K562 (cell line): ENCODE data around the gene MDM1. TPM values are rescaled to one million over a fixed set of nuclear protein-coding genes. Genes with fewer than 3 reads are reported as not detected.
A peak's percentile ranks its signal among the peaks of the same experiment; 100 is the strongest.

Experiments used
- ATAC-seq: fragments of 200-7000 bp; cut with Tn5 transposase; 3 replicates; pipeline ENCODE4 v1.9.1; 2020; ENCODE audit warnings: moderate library complexity
- BruUV-seq: library from RNA; stranded (reverse); fragments of 400-500 nt; replicated peaks from 2 replicates; lab custom pipeline; 2021; lab: Mats Ljungman, UMichigan
- CTCF ChIA-PET: fragments of 300-600 bp; formaldehyde crosslinking; extraction: SDS; loops from one replicate; lab custom pipeline; 2021; ENCODE audit warnings: low intra/inter-chr PET ratio; lab: Yijun Ruan, JAX
- POLR2A ChIA-PET: fragments of 300-600, 350-650 bp; sonication (Branson Sonifier 250); formaldehyde crosslinking; extraction: SDS; loops from one replicate; lab custom pipeline; 2021; ENCODE audit warnings: antibody characterized with exemption, inconsistent platforms; lab: Yijun Ruan, JAX
- DNase-seq, 4 experiments: peaks; one replicate each; pipeline versions ENCODE4 v3.0.0 to v3.0.0-alpha.2; 2011 to 2018; ENCODE audit warnings: low spot score in 3 of 4, mixed read lengths in 3 of 4; ENCODE audit errors: extremely low read depth in 1 of 4
- FAIRE-seq: peaks from 2 replicates; lab custom pipeline; 2011; peaks lifted over from hg19 to GRCh38; lab: Jason Lieb, UNC
- H2AFZ ChIP-seq: 2 replicates; pipeline ENCODE4 v1.6.0; 2011; ENCODE audit warnings: low read depth, low read length, control low read depth, inconsistent platforms
- H3K27ac ChIP-seq: fragments of 200-600 bp; 3 replicates; pipeline ENCODE4 v1.8.0; 2011; ENCODE audit warnings: low read depth, mild to moderate bottlenecking, control low read depth, inconsistent platforms, low read length, moderate library complexity, mixed read lengths; ENCODE audit errors: extremely low read depth
- H3K27me3 ChIP-seq, 2 experiments: fragments of 300-600 bp in 1 of 2; 2 replicates in 1 of 2; 3 replicates in 1 of 2; pipeline versions ENCODE4 v1.6.0 to v1.8.0; 2011; ENCODE audit warnings: inconsistent platforms in 2 of 2, low read length in 2 of 2, mild to moderate bottlenecking in 1 of 2, mixed read lengths in 1 of 2, moderate library complexity in 1 of 2; ENCODE audit not compliant: control insufficient read depth in 2 of 2, insufficient read depth in 2 of 2
- H3K36me3 ChIP-seq: fragments of 300-600 bp; 3 replicates; pipeline ENCODE4 v1.8.0; 2011; ENCODE audit warnings: mild to moderate bottlenecking, low read length, inconsistent platforms; ENCODE audit not compliant: control insufficient read depth, insufficient read depth
- H3K4me1 ChIP-seq, 2 experiments: fragments of 200-600 bp in 1 of 2; replicated peaks in 1 of 2; 2 replicates in 1 of 2; 3 replicates in 1 of 2; pipeline versions ENCODE4 v1.5.1 to v1.8.0; 2011; ENCODE audit warnings: inconsistent platforms in 2 of 2, low read length in 2 of 2, mild to moderate bottlenecking in 1 of 2, mixed read lengths in 1 of 2, moderate library complexity in 1 of 2; ENCODE audit not compliant: control insufficient read depth in 2 of 2, insufficient read depth in 2 of 2
- H3K4me2 ChIP-seq: 2 replicates; pipeline ENCODE4 v1.6.1; 2011; ENCODE audit warnings: low read length, control low read depth, inconsistent platforms, mixed read lengths; ENCODE audit not compliant: insufficient read depth
- H3K4me3 ChIP-seq: fragments of 200-600 bp; sonication (generic), shearing (Covaris generic); 2 replicates; pipeline ENCODE4 v1.5.1; 2016; ENCODE audit warnings: control low read depth, inconsistent platforms
- H3K79me2 ChIP-seq: fragments of 200-600 bp; 3 replicates; pipeline ENCODE4 v1.8.0; 2011; ENCODE audit warnings: low read length, inconsistent platforms; ENCODE audit not compliant: control insufficient read depth, insufficient read depth
- H3K9ac ChIP-seq, 2 experiments: 2 replicates each; pipeline versions ENCODE4 v1.6.0 to v1.6.1; 2011; ENCODE audit warnings: low read depth in 2 of 2, low read length in 2 of 2, control low read depth in 1 of 2, inconsistent platforms in 1 of 2, mild to moderate bottlenecking in 1 of 2, mixed read lengths in 1 of 2; ENCODE audit not compliant: insufficient read depth in 1 of 2
- H3K9me1 ChIP-seq: one replicate; pipeline ENCODE4 v1.6.0; 2011; ENCODE audit warnings: inconsistent platforms, mild to moderate bottlenecking, low read length, moderate library complexity; ENCODE audit not compliant: control insufficient read depth, insufficient read depth
- H3K9me3 ChIP-seq: replicated peaks from 2 replicates; pipeline ENCODE4 v1.5.1; 2011; ENCODE audit warnings: low read depth, low read length, inconsistent platforms; ENCODE audit not compliant: control insufficient read depth, insufficient read depth
- H4K20me1 ChIP-seq: replicated peaks from 2 replicates; pipeline ENCODE4 v1.6.1; 2011; ENCODE audit warnings: low read length, inconsistent platforms, mixed read lengths; ENCODE audit not compliant: control insufficient read depth, insufficient read depth
- CBX8 ChIP-seq: fragments of 200-600 bp; sonication (generic); IDR thresholded peaks from 2 replicates; pipeline ENCODE4 v1.6.1; 2012; ENCODE audit warnings: borderline replicate concordance, mixed run types, low read depth, mild to moderate bottlenecking, moderate library complexity, mixed read lengths, low read length, control low read depth, inconsistent platforms; ENCODE audit not compliant: poor library complexity, severe bottlenecking; ENCODE audit errors: extremely low read depth
- MED1 ChIP-seq: sonication (generic); formaldehyde crosslinking; IDR thresholded peaks from 2 replicates; pipeline ENCODE4 v1.8.1; 2023; ENCODE audit warnings: missing genetic modification reagents, borderline replicate concordance
- MTA1 ChIP-seq: fragments of 450-650 bp; IDR thresholded peaks from 2 replicates; pipeline ENCODE4 v1.6.1; 2017; ENCODE audit warnings: borderline replicate concordance
- OTX1 ChIP-seq: fragments of 450-650 bp; formaldehyde crosslinking; IDR thresholded peaks from 2 replicates; pipeline ENCODE4 v1.4.0; 2022; ENCODE audit warnings: mild to moderate bottlenecking
- RBM34 ChIP-seq: fragments of 200-400 bp; formaldehyde crosslinking; IDR thresholded peaks from 2 replicates; pipeline ENCODE4 v1.6.1; 2018; ENCODE audit warnings: low read length, borderline replicate concordance; ENCODE audit not compliant: insufficient read depth
- RBM39 ChIP-seq: fragments of 200-400 bp; formaldehyde crosslinking; optimal IDR thresholded peaks from 2 replicates; pipeline ENCODE3; 2018; ENCODE audit warnings: low read depth, low read length
- RFX5 ChIP-seq: IDR thresholded peaks from 2 replicates; pipeline ENCODE4 v1.6.1; 2011; ENCODE audit warnings: low read depth, mild to moderate bottlenecking, improper control_type of control experiment, low read length
- RFX7 ChIP-seq: fragments of 250-450 bp; sonication (Bioruptor Pico); IDR thresholded peaks from 2 replicates; pipeline ENCODE4 v1.5.1; 2021; ENCODE audit warnings: mild to moderate bottlenecking
- RNF2 ChIP-seq: sonication (generic); IDR thresholded peaks from 2 replicates; pipeline ENCODE4 v1.6.1; 2016
- SAFB ChIP-seq: fragments of 200-400 bp; formaldehyde crosslinking; IDR thresholded peaks from 2 replicates; pipeline ENCODE4 v1.6.1; 2017; ENCODE audit warnings: low read depth, low read length, borderline replicate concordance
- TFAM ChIP-seq: fragments of 250-450 bp; sonication (Bioruptor Pico); conservative IDR thresholded peaks from 2 replicates; pipeline ENCODE4 v1.5.0; 2021; ENCODE audit warnings: mild to moderate bottlenecking, moderate library complexity
- ZNF436 ChIP-seq: fragments of 250-450, 450-650 bp; sonication (Bioruptor Pico); formaldehyde crosslinking; IDR thresholded peaks from 2 replicates; pipeline ENCODE4 v1.7.0; 2020; ENCODE audit warnings: mild to moderate bottlenecking
- WGBS: fragments of 100-300 bp; shearing (Covaris generic); methylation state at CpG from one replicate; pipeline ENCODE4 v1.1.6; 2016; ENCODE audit warnings: low coverage, mixed read lengths; ENCODE audit not compliant: insufficient coverage; ENCODE audit errors: missing lambda C conversion rate; 5-methylcytosine and 5-hydroxymethylcytosine counted together
- in situ Hi-C: fragments of 300-500 bp; cut with MboI; formaldehyde crosslinking; loops from 4 replicates; pipeline ENCODE4 v1.15.0; 2018; ENCODE audit warnings: inconsistent platforms, mixed read lengths
- intact Hi-C: fragments of 100-400 bp; cut with micrococcal nuclease; formaldehyde crosslinking; loops from 2 replicates; pipeline ENCODE4 v1.14.2; 2022
- polyA plus RNA-seq, 8 experiments: library from polyadenylated mRNA; depleted of rRNA in 4 of 8; stranded (reverse) in 5 of 8; unstranded in 3 of 8; fragments of >200 nt; fragmentation: Nextera tagmentation in 2 of 8; fragmentation: Illumina TruSeq in 1 of 8; extraction: Ambion mirVana in 2 of 8; extraction: Trizol in 1 of 8; gene quantifications; 2 replicates each; pipeline versions ENCODE4 v1.2.1 to v1.2.3, GENCODE V29; 2011 to 2014; ENCODE audit warnings: inconsistent platforms in 1 of 8, missing spikeins in 1 of 8
- total RNA-seq, 7 experiments: library from RNA; depleted of rRNA in 6 of 7; stranded (reverse); fragments of >200 nt in 6 of 7; fragmentation: Illumina TruSeq in 2 of 7; extraction: Trizol in 2 of 7; gene quantifications; 2 replicates each; pipeline versions ENCODE4 v1.2.1 to v1.2.3, GENCODE V29; 2011 to 2021; ENCODE audit warnings: low replicate concordance in 1 of 7
- TF ChIP-seq, protein P1 (sequence below): sonication (generic); formaldehyde crosslinking; IDR thresholded peaks from 2 replicates; pipeline ENCODE4 v1.9.0; 2022; ENCODE audit warnings: mild to moderate bottlenecking, missing genetic modification reagents
- TF ChIP-seq, protein P2 (sequence below): fragments of 250-450 bp; sonication (Bioruptor Pico); IDR thresholded peaks from 2 replicates; pipeline ENCODE4 v1.8.0; 2021; ENCODE audit warnings: moderate library complexity, mild to moderate bottlenecking, inconsistent platforms

The MDM1 gene
- total and polyA plus RNA-seq, 9 of the 15 experiments (the other 6 are each of a cell fraction or from before 2014, with no cell fraction given): 7.5 to 16.8 (median 13.1) TPM

DNA sequence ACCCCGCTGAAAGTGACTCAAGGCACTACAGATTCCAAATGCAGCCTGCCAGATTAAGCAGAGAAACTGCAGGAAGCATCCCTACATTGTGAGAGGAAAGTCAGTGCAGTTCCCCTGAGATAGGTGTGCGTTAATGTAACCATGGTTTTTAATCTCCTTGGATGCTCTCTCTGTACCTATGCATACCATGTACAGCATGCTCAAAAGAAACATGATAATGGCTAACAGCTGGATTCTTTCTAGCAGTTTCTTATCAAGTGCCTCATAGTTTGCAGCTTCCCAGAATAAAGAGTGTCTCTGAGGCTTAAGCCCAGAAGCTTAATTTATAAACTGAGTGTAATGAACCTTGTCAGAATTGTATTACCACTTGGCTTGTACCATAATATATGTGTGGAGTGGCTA is 17.1 kb upstream of the MDM1 start:
- TF ChIP-seq CBX8 (peak; percentile 55), TFAM (CRISPR knock-in tag) (no peak), RNF2 (no peak), RFX5 (no peak)
- peaks cover 0 to 10% of the 10 kb centered on the region in 2 experiments; a peak in 3 of 5 replicates for H3K4me1 ChIP-seq
- no peak overlapping the region for H3K27ac ChIP-seq
- no peak overlapping the region for H3K4me2 ChIP-seq
- 0% methylated on average over 2 of the region's 2 CpGs for WGBS
- FAIRE-seq: no peak
- ChIA-PET POLR2A (interaction anchor here (0.5 to 2.6 kb wide), 7 partner anchors 7 to 321 kb away, joined by 3 to 8 read pairs (median 5); no protein-coding TSS in a partner anchor), CTCF (no interaction called here)
- H3K4me3 ChIP-seq: no peak overlapping the region
- ATAC-seq: no peak
- H2AFZ ChIP-seq: no peak overlapping the region
- peaks cover 13 to 15% of the 10 kb centered on the region in 2 experiments; a peak in 4 of 5 replicates for H3K27me3 ChIP-seq
- intact Hi-C loops: no loop called here
- no peaks in the 10 kb centered on the region for H3K9me1 ChIP-seq
- no peak for DNase-seq
- H3K79me2 ChIP-seq: no peaks in the 10 kb centered on the region
- no peaks in the 10 kb centered on the region for H3K36me3 ChIP-seq
- no peaks in the 10 kb centered on the region for H3K9me3 ChIP-seq
- in situ Hi-C loops: no loop called here
- H4K20me1 ChIP-seq: no peaks in the 10 kb centered on the region
- H3K9ac ChIP-seq: no peak overlapping the region
- no TSS peak for BruUV-seq

DNA sequence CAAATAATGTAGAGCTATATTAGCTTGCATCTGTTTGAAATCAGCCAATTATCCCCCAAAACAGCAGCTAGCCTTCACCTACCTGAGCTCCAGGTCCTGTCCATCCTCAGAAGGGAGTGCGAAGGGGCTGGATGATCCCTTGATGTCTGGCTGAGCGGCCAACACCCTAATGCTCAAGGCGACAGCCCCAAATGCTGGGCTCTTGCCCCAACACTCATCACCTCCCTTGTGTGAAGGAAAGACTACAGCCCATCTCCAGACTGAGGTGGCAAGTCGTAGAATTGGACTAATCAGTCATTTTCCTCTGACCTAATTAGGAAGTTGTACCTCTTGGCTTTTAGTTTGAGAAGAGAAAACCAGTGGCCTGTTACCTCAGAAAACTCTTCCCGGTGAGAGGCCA is 16.3 kb upstream of the MDM1 start:
- no peak overlapping the region for H3K9ac ChIP-seq
- no peaks in the 10 kb centered on the region for H3K79me2 ChIP-seq
- no peak overlapping the region; the same call in 2 of the 3 replicates for H3K27ac ChIP-seq
- H3K4me1 ChIP-seq: peaks cover 0 to 10% of the 10 kb centered on the region in 2 experiments; a peak in 3 of 5 replicates
- no peak for FAIRE-seq
- ATAC-seq: no peak
- H3K27me3 ChIP-seq: peaks cover 12 to 20% of the 10 kb centered on the region in 2 experiments; a peak in 4 of 5 replicates
- no TSS peak for BruUV-seq
- no peaks in the 10 kb centered on the region for H4K20me1 ChIP-seq
- H3K36me3 ChIP-seq: no peaks in the 10 kb centered on the region
- no peak overlapping the region for H2AFZ ChIP-seq
- POLR2A ChIA-PET: interaction anchor here (0.5 to 2.6 kb wide), 6 partner anchors 8 to 265 kb away, joined by 3 to 8 read pairs (median 6); no protein-coding TSS in a partner anchor
- intact Hi-C loops (no loop called here), in situ Hi-C loops (no loop called here)
- no peaks in the 10 kb centered on the region for H3K9me1 ChIP-seq
- WGBS: 4% methylated on average over 5 of the region's 5 CpGs
- no peak for DNase-seq
- H3K4me2 ChIP-seq: no peak overlapping the region
- no peak overlapping the region for H3K4me3 ChIP-seq
- CTCF ChIA-PET: no interaction called here
- no peaks in the 10 kb centered on the region for H3K9me3 ChIP-seq
- TF ChIP-seq, protein P1, sequence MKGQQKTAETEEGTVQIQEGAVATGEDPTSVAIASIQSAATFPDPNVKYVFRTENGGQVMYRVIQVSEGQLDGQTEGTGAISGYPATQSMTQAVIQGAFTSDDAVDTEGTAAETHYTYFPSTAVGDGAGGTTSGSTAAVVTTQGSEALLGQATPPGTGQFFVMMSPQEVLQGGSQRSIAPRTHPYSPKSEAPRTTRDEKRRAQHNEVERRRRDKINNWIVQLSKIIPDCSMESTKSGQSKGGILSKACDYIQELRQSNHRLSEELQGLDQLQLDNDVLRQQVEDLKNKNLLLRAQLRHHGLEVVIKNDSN (CRISPR knock-in tag): no peak
- TF ChIP-seq RBM39 (no peak), MTA1 (no peak), OTX1 (CRISPR knock-in tag) (no peak), SAFB (no peak), ZNF436 (CRISPR knock-in tag) (no peak), MED1 (CRISPR knock-in tag) (no peak), RBM34 (no peak), RFX7 (CRISPR knock-in tag) (no peak)
- TF ChIP-seq, protein P2, sequence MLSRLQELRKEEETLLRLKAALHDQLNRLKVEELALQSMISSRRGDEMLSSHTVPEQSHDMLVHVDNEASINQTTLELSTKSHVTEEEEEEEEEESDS (CRISPR knock-in tag): no peak
